Measurements from ENCODE around the gene NFATC1.

DNA sequence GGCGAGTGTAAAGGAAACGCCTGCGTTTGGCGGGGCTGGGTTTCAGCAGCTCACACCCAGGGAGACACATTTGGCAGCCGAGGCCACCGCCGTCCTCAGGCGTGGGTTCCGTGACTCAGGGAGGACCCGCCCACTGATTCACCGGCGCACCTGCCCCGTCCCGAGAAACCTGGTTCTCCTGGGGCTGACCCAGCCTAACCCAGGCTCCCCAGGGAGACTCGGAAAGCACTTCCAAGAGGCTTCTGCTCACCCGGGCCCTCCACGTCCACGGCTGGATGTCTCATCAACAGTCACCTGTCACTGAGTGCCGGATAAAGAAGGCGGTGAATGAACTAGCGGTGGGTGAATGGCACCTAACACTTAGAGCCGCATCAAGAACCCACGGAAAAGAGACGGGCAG lies 157.4 kb downstream of the NFATC1 start:
- TF ChIP-seq, protein P1, sequence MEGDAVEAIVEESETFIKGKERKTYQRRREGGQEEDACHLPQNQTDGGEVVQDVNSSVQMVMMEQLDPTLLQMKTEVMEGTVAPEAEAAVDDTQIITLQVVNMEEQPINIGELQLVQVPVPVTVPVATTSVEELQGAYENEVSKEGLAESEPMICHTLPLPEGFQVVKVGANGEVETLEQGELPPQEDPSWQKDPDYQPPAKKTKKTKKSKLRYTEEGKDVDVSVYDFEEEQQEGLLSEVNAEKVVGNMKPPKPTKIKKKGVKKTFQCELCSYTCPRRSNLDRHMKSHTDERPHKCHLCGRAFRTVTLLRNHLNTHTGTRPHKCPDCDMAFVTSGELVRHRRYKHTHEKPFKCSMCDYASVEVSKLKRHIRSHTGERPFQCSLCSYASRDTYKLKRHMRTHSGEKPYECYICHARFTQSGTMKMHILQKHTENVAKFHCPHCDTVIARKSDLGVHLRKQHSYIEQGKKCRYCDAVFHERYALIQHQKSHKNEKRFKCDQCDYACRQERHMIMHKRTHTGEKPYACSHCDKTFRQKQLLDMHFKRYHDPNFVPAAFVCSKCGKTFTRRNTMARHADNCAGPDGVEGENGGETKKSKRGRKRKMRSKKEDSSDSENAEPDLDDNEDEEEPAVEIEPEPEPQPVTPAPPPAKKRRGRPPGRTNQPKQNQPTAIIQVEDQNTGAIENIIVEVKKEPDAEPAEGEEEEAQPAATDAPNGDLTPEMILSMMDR (IDR thresholded peaks at IDR 0.05; ENCODE audit: low read length): no peak
- TF ChIP-seq EZH2 (IDR thresholded peaks at IDR 0.05; ENCODE audit: borderline replicate concordance, low read length): no peak
